SK-N-SH (cell line): ENCODE measurements around the gene WDR91. TPM values are rescaled to one million over a fixed set of nuclear protein-coding genes. Genes with fewer than 3 reads are reported as not detected.

Experiments
- CTCF ChIA-PET: fragments of 300-600, 350-600 bp; formaldehyde crosslinking; extraction: SDS; loops from one replicate; lab custom pipeline; 2021; lab: Yijun Ruan, JAX
- POLR2A ChIA-PET: fragments of 350-600 bp; sonication (Branson Sonifier 250); formaldehyde crosslinking; extraction: SDS; loops from one replicate; lab custom pipeline; 2020; ENCODE audit warnings: antibody characterized with exemption, inconsistent platforms; lab: Yijun Ruan, JAX
- DNase-seq: peaks from one replicate; pipeline ENCODE4 v3.0.0; 2012
- H2AFZ ChIP-seq: fragments of 200-600 bp; sonication (generic); 2 replicates; pipeline ENCODE4 v1.8.1; 2016; ENCODE audit warnings: antibody characterized with exemption, mild to moderate bottlenecking, low read depth
- H3F3A ChIP-seq: fragments of 200-600 bp; sonication (generic); replicated peaks from 2 replicates; pipeline ENCODE3; 2016; ENCODE audit warnings: antibody characterized with exemption, mild to moderate bottlenecking; ENCODE audit not compliant: insufficient read depth
- H3K27ac ChIP-seq, 2 experiments: fragments of 200-500 bp in 1 of 2; fragments of 200-600 bp in 1 of 2; sonication (Bioruptor generic) in 1 of 2; sonication (generic), shearing (Covaris generic) in 1 of 2; 2 replicates each; pipeline versions ENCODE4 v1.5.1 to v1.6.1; 2014 to 2016; ENCODE audit warnings: low read depth in 2 of 2, inconsistent platforms in 1 of 2, low read length in 1 of 2, mild to moderate bottlenecking in 1 of 2, mixed read lengths in 1 of 2
- H3K27me3 ChIP-seq: fragments of 200-600 bp; sonication (generic), shearing (Covaris generic); 2 replicates; pipeline ENCODE4 v1.6.1; 2016; ENCODE audit warnings: mixed run types; ENCODE audit not compliant: insufficient read depth
- H3K36me3 ChIP-seq, 2 experiments: fragments of 200-500 bp in 1 of 2; fragments of 200-600 bp in 1 of 2; sonication (Bioruptor generic) in 1 of 2; sonication (generic) in 1 of 2; replicated peaks in 1 of 2; 2 replicates each; pipeline versions ENCODE3 to v1.5.1; 2014 to 2016; ENCODE audit warnings: low read length in 1 of 2, mild to moderate bottlenecking in 1 of 2; ENCODE audit not compliant: insufficient read depth in 2 of 2, control insufficient read depth in 1 of 2
- H3K4me1 ChIP-seq, 2 experiments: fragments of 200-500 bp in 1 of 2; fragments of 200-600 bp in 1 of 2; sonication (Bioruptor generic) in 1 of 2; sonication (generic), shearing (Covaris generic) in 1 of 2; 2 replicates each; pipeline versions ENCODE4 v1.5.1 to v1.6.1; 2014 to 2016; ENCODE audit warnings: low read depth in 1 of 2, low read length in 1 of 2, mixed run types in 1 of 2; ENCODE audit not compliant: insufficient read depth in 2 of 2, control insufficient read depth in 1 of 2
- H3K4me2 ChIP-seq: fragments of 200-600 bp; sonication (generic), shearing (Covaris generic); 2 replicates; pipeline ENCODE4 v1.6.1; 2017; ENCODE audit warnings: mixed run types
- H3K4me3 ChIP-seq, 2 experiments: fragments of 200-500 bp in 1 of 2; fragments of 200-600 bp in 1 of 2; sonication (Bioruptor generic) in 1 of 2; sonication (generic), shearing (Covaris generic) in 1 of 2; 2 replicates each; pipeline versions ENCODE4 v1.5.1 to v1.8.1; 2014 to 2016; ENCODE audit warnings: low read depth in 2 of 2, inconsistent platforms in 1 of 2, low read length in 1 of 2, mild to moderate bottlenecking in 1 of 2, mixed read lengths in 1 of 2, moderate library complexity in 1 of 2
- H3K79me2 ChIP-seq: fragments of 200-600 bp; sonication (generic); 2 replicates; pipeline ENCODE4 v1.8.1; 2017; ENCODE audit warnings: mild to moderate bottlenecking; ENCODE audit not compliant: insufficient read depth
- H3K9ac ChIP-seq: fragments of 200-600 bp; sonication (generic); 2 replicates; pipeline ENCODE4 v1.6.1; 2017; ENCODE audit warnings: mixed run types
- H3K9me2 ChIP-seq: fragments of 200-600 bp; sonication (generic); 2 replicates; pipeline ENCODE4 v1.6.1; 2017; ENCODE audit warnings: mixed run types
- H3K9me3 ChIP-seq: fragments of 200-600 bp; sonication (generic); 2 replicates; pipeline ENCODE4 v1.6.1; 2017; ENCODE audit warnings: mixed run types, mild to moderate bottlenecking, moderate library complexity
- H4K20me1 ChIP-seq: fragments of 200-600 bp; sonication (generic); 2 replicates; pipeline ENCODE4 v1.6.1; 2017; ENCODE audit warnings: mild to moderate bottlenecking, mixed run types; ENCODE audit not compliant: insufficient read depth
- CHD2 ChIP-seq: fragments of 150-350 bp; IDR thresholded peaks from 2 replicates; pipeline ENCODE4 v1.6.1; 2018; ENCODE audit warnings: low read length; ENCODE audit not compliant: partially characterized antibody
- EP300 ChIP-seq, 2 experiments: IDR thresholded peaks; 2 replicates each; pipeline versions ENCODE4 v1.4.0 to v1.6.1; 2012; ENCODE audit warnings: borderline replicate concordance in 1 of 2, low read depth in 1 of 2, low read length in 1 of 2
- EZH2phosphoT487 ChIP-seq: fragments of 200-600 bp; sonication (generic); IDR thresholded peaks from 2 replicates; pipeline ENCODE4 v1.6.1; 2017; ENCODE audit warnings: low read depth, mixed run types, mild to moderate bottlenecking, antibody characterized with exemption, moderate library complexity, borderline replicate concordance
- FOXJ3 ChIP-seq: sonication (generic); formaldehyde crosslinking; IDR thresholded peaks from 2 replicates; pipeline ENCODE4 v1.5.1; 2020; ENCODE audit warnings: mild to moderate bottlenecking, missing genetic modification reagents
- FOXM1 ChIP-seq: IDR thresholded peaks from 2 replicates; pipeline ENCODE4 v1.4.0; 2012; ENCODE audit warnings: low read depth, mild to moderate bottlenecking
- GABPA ChIP-seq: IDR thresholded peaks from 2 replicates; pipeline ENCODE4 v1.4.0; 2012; ENCODE audit warnings: low read depth, mild to moderate bottlenecking
- GATA2 ChIP-seq: sonication (generic); formaldehyde crosslinking; IDR thresholded peaks from 2 replicates; pipeline ENCODE4 v1.5.0; 2020; ENCODE audit warnings: mild to moderate bottlenecking, missing genetic modification reagents
- NRF1 ChIP-seq: IDR thresholded peaks from 2 replicates; pipeline ENCODE4 v1.6.1; 2012; ENCODE audit warnings: low read depth, mild to moderate bottlenecking, low read length
- POLR2AphosphoS5 ChIP-seq: IDR thresholded peaks from 2 replicates; pipeline ENCODE4 v1.6.1; 2012; ENCODE audit warnings: low read depth, low read length
- RAD21 ChIP-seq: IDR thresholded peaks from 2 replicates; pipeline ENCODE4 v1.6.1; 2012; ENCODE audit warnings: mild to moderate bottlenecking, low read length
- RCOR1 ChIP-seq: fragments of 150-350 bp; IDR thresholded peaks from 2 replicates; pipeline ENCODE4 v1.6.1; 2017; ENCODE audit warnings: antibody characterized with exemption, low read length
- RFX5 ChIP-seq: IDR thresholded peaks from 2 replicates; pipeline ENCODE4 v1.6.1; 2012; ENCODE audit warnings: mild to moderate bottlenecking, improper control_type of control experiment, low read length
- RXRA ChIP-seq: IDR thresholded peaks from 2 replicates; pipeline ENCODE4 v1.4.0; 2012; ENCODE audit warnings: low read depth, mild to moderate bottlenecking, borderline replicate concordance
- SMC3 ChIP-seq: IDR thresholded peaks from 2 replicates; pipeline ENCODE4 v1.6.1; 2012; ENCODE audit warnings: low read depth, low read length, improper control_type of control experiment
- TCF12 ChIP-seq: IDR thresholded peaks from 2 replicates; pipeline ENCODE4 v1.4.0; 2012
- TEAD4 ChIP-seq: IDR thresholded peaks from 2 replicates; pipeline ENCODE4 v1.4.0; 2012; ENCODE audit warnings: mild to moderate bottlenecking, borderline replicate concordance; ENCODE audit not compliant: insufficient read depth
- YY1 ChIP-seq: IDR thresholded peaks from 2 replicates; pipeline ENCODE4 v1.4.0; 2012; ENCODE audit warnings: low read depth, mild to moderate bottlenecking
- WGBS: methylation state at CpG from one replicate; pipeline ENCODE4 v1.1.6; 2017; ENCODE audit warnings: low lambda C conversion rate; 5-methylcytosine and 5-hydroxymethylcytosine counted together
- polyA plus RNA-seq, 3 experiments: library from polyadenylated mRNA; depleted of rRNA; stranded (reverse); fragments of >200 nt; gene quantifications; 2 replicates each; pipeline ENCODE4 v1.2.3, GENCODE V29; 2012
- TF ChIP-seq, protein P1 (sequence below): IDR thresholded peaks from 2 replicates; pipeline ENCODE4 v1.4.0; 2012; ENCODE audit warnings: low read depth, borderline replicate concordance
- TF ChIP-seq, protein P2 (sequence below): fragments of 200-600 bp; sonication (generic); IDR thresholded peaks from 2 replicates; pipeline ENCODE4 v1.6.1; 2017; ENCODE audit warnings: antibody characterized with exemption, mild to moderate bottlenecking, moderate library complexity

The WDR91 gene
- polyA plus RNA-seq, 1 of the 3 experiments (the other 2 are of a cell fraction), result 8.4 TPM

DNA sequence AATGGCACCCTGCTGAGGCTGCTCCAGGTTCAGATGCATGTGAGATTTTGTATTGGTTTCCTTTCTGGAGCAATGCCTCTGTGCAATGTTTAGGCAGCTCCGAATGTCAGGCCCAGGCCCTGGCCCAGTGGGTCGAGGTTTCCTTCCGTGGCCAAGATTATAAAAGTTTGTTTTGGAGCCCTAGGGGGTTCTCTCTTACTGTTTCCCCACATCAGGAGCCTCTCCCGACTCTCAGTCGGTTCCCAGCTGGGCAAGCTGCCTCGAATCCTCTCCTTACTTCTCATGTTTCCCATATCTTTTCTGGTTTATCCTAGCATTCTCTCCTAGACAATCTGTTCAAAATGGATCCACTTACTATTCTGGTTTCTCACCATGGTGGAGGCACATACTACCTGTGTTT, 52.5 kb downstream of the WDR91 start:
- no peak for DNase-seq
- Histone ChIP-seq H3K27me3 (no peaks in the 10 kb centered on the region), H3K79me2 (no peaks in the 10 kb centered on the region), H3K9ac (no peak overlapping the region), H3K4me2 (no peak overlapping the region), H3K27ac (no peak overlapping the region), H3F3A (peaks cover 6% of the 10 kb centered on the region), H3K4me1 (peaks cover 4 to 11% of the 10 kb centered on the region in 2 experiments; a peak in 3 of 4 replicates), H3K9me2 (no peaks in the 10 kb centered on the region), H3K36me3 (peaks cover 0 to 10% of the 10 kb centered on the region in 2 experiments), H3K4me3 (no peak overlapping the region), H3K9me3 (no peaks in the 10 kb centered on the region; the same call in 1 of the 2 replicates), H2AFZ (no peak overlapping the region), H4K20me1 (no peaks in the 10 kb centered on the region)
- ChIA-PET POLR2A (no interaction called here), CTCF (interaction anchor here (0.7 to 1.2 kb wide), 3 partner anchors 10 to 645 kb away, joined by 3 to 4 read pairs (median 3); no protein-coding TSS in a partner anchor)
- TF ChIP-seq CHD2 (no peak), YY1 (no peak), EZH2phosphoT487 (no peak), FOXM1 (no peak), EP300 (IDR thresholded peaks at IDR 0.05; ENCODE audit: borderline replicate concordance in 1 of 2, low read depth in 1 of 2, low read length in 1 of 2) (no peak), RFX5 (no peak), RXRA (no peak)
- TF ChIP-seq, protein P1, sequence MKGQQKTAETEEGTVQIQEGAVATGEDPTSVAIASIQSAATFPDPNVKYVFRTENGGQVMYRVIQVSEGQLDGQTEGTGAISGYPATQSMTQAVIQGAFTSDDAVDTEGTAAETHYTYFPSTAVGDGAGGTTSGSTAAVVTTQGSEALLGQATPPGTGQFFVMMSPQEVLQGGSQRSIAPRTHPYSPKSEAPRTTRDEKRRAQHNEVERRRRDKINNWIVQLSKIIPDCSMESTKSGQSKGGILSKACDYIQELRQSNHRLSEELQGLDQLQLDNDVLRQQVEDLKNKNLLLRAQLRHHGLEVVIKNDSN, result no peak
- 95% methylated on average over 5 of the region's 6 CpGs for WGBS

DNA sequence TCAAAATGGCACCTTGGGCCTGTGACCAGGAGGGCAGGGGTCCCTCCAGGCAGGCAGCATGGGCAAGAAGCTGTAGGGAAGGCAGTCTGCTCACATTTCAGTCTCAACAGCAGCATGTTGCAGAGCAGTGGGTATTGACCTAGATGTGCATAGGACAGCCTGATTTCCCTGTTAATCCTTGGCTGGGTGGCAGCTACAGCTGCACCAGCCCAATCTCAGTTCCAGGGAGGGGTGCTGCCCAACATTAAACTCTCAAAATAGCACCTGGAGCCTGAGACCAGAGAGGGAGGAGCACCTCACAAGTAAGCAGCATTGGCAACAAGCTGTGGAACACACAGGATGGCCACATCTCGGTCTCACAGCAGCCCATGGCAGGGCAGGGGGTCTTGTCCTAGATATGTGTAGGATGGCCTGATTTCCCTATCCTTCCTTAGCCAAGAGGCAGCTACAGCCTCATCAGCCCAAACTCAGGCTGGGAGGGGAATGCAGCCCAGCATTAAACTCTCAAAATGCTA, 53.1 kb downstream of the WDR91 start:
- 100% methylated on average over 1 of the region's 1 CpG for WGBS
- CTCF ChIA-PET, result interaction anchor here (0.7 to 1.2 kb wide), 3 partner anchors 11 to 644 kb away, joined by 3 to 4 read pairs (median 3); no protein-coding TSS in a partner anchor

DNA sequence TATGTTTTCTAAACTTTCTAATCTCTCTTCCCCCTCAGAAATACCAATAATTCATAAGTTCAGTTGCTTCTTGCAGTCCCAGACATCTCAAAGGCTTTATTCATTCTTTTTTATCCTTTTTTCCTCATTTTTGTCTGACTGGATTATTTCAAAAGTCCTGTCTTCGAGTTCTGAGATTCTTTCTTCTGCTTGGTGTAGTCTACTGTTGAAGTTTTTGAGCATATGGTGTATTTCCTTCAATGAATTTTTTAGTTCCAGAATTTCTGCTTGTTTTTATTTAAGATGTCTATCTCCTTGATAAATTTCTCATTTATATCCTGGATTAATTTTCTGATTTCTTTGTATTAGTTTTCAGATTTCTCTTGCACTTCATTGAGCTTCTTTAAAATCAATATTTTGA, 55.0 kb downstream of the WDR91 start:
- Histone ChIP-seq H3K36me3 (no peaks in the 10 kb centered on the region), H3K9me3 (no peaks in the 10 kb centered on the region; the same call in 1 of the 2 replicates), H3F3A (peaks cover 6% of the 10 kb centered on the region), H3K4me3 (no peak overlapping the region), H3K27me3 (no peaks in the 10 kb centered on the region), H2AFZ (no peak overlapping the region), H3K79me2 (no peaks in the 10 kb centered on the region), H3K9me2 (no peaks in the 10 kb centered on the region), H3K27ac (no peak overlapping the region), H4K20me1 (no peaks in the 10 kb centered on the region), H3K4me2 (no peak overlapping the region), H3K4me1 (peaks cover 4 to 11% of the 10 kb centered on the region in 2 experiments; a peak in 3 of 4 replicates), H3K9ac (no peak overlapping the region)
- TF ChIP-seq EP300 (IDR thresholded peaks at IDR 0.05; ENCODE audit: borderline replicate concordance in 1 of 2, low read depth in 1 of 2, low read length in 1 of 2) (no peak), RXRA (no peak), TCF12 (no peak), SMC3 (no peak), GABPA (no peak), RAD21 (no peak), RCOR1 (no peak), POLR2AphosphoS5 (no peak), RFX5 (no peak), NRF1 (no peak), TEAD4 (no peak), YY1 (no peak), CHD2 (no peak), GATA2 (no peak), FOXJ3 (no peak)
- TF ChIP-seq, protein P2, sequence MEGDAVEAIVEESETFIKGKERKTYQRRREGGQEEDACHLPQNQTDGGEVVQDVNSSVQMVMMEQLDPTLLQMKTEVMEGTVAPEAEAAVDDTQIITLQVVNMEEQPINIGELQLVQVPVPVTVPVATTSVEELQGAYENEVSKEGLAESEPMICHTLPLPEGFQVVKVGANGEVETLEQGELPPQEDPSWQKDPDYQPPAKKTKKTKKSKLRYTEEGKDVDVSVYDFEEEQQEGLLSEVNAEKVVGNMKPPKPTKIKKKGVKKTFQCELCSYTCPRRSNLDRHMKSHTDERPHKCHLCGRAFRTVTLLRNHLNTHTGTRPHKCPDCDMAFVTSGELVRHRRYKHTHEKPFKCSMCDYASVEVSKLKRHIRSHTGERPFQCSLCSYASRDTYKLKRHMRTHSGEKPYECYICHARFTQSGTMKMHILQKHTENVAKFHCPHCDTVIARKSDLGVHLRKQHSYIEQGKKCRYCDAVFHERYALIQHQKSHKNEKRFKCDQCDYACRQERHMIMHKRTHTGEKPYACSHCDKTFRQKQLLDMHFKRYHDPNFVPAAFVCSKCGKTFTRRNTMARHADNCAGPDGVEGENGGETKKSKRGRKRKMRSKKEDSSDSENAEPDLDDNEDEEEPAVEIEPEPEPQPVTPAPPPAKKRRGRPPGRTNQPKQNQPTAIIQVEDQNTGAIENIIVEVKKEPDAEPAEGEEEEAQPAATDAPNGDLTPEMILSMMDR, result no peak
- 5% methylated on average over 1 of the region's 1 CpG for WGBS
- DNase-seq, result no peak
- ChIA-PET CTCF (no interaction called here), POLR2A (no interaction called here)

More for the DNA sequence above, 53.1 kb downstream of the WDR91 start:
- Histone ChIP-seq H3K4me1 (peaks cover 4 to 11% of the 10 kb centered on the region in 2 experiments; a peak in 3 of 4 replicates), H3K27ac (no peak overlapping the region), H3K27me3 (no peaks in the 10 kb centered on the region)
- TF ChIP-seq YY1, result no peak
- TF ChIP-seq, all 33 proteins: peak for 0
- Histone ChIP-seq H2AFZ (no peak overlapping the region), H3K36me3 (peaks cover 0 to 6% of the 10 kb centered on the region in 2 experiments), H3K4me3 (no peak overlapping the region), H3K9me2 (no peaks in the 10 kb centered on the region), H3F3A (peaks cover 6% of the 10 kb centered on the region), H3K9me3 (no peaks in the 10 kb centered on the region; the same call in 1 of the 2 replicates), H4K20me1 (no peaks in the 10 kb centered on the region), H3K79me2 (no peaks in the 10 kb centered on the region), H3K4me2 (no peak overlapping the region), H3K9ac (no peak overlapping the region)
- no peak for DNase-seq
- POLR2A ChIA-PET, result no interaction called here
